ENCODE results near the gene COPG1.

Gene COPG1

GRCh38 chr3:129254536-129255230 lies 5.3 kb downstream of the COPG1 start:
- TF ChIP-seq CTCF (IDR thresholded peaks at IDR 0.05; ENCODE audit: insufficient read depth, missing control alignments): no peak
- FAIRE-seq (no peak), DNase-seq (ENCODE audit: insufficient read length, low spot score) (no peak)

- TF ChIP-seq CTCF (IDR thresholded peaks at IDR 0.05; ENCODE audit: insufficient read depth, missing control alignments): no peak
- no peak for DNase-seq (ENCODE audit: insufficient read length, low spot score)
- no peak for FAIRE-seq
Observed at GRCh38 chr3:129256270-129256669, 6.9 kb downstream of the COPG1 start.

- FAIRE-seq: no peak
- no peak for TF ChIP-seq CTCF (IDR thresholded peaks at IDR 0.05; ENCODE audit: insufficient read depth, missing control alignments)
- DNase-seq (ENCODE audit: insufficient read length, low spot score): no peak
Observed at GRCh38 chr3:129257609-129258008, 8.2 kb downstream of the COPG1 start.

GRCh38 chr3:129259612-129260477 lies 10.4 kb downstream of the COPG1 start:
- FAIRE-seq (no peak), DNase-seq (ENCODE audit: insufficient read length, low spot score) (no peak)
- TF ChIP-seq CTCF (IDR thresholded peaks at IDR 0.05; ENCODE audit: insufficient read depth, missing control alignments): no peak

GRCh38 chr3:129260606-129261005 lies 11.2 kb downstream of the COPG1 start:
- DNase-seq (ENCODE audit: insufficient read length, low spot score) (no peak), FAIRE-seq (no peak)
- no peak for TF ChIP-seq CTCF (IDR thresholded peaks at IDR 0.05; ENCODE audit: insufficient read depth, missing control alignments)

GRCh38 chr3:129261894-129262293 lies 12.5 kb downstream of the COPG1 start:
- DNase-seq (ENCODE audit: insufficient read length, low spot score) (no peak), FAIRE-seq (no peak)
- no peak for TF ChIP-seq CTCF (IDR thresholded peaks at IDR 0.05; ENCODE audit: insufficient read depth, missing control alignments)
